Transverse colon (tissue), 4 donors: Measurements from ENCODE around the gene FANCL. TPM values are rescaled to one million over a fixed set of nuclear protein-coding genes. Genes with fewer than 3 reads are reported as not detected.
"Not testable (repeated sequence)": the region's sequence is repeated elsewhere in the genome, so short reads cannot be mapped to it uniquely, and the experiment has no call there.

Experiments
- DNase-seq: peaks from one replicate; pipeline ENCODE4 v3.0.0-alpha.2; 2019
- H3K27ac ChIP-seq, 4 donors: fragments of 200-600 bp; sonication (generic); 2 replicates each; pipeline ENCODE4 v1.5.1; 2016 to 2018; ENCODE audit warnings: inconsistent platforms in 4 of 4
- H3K27me3 ChIP-seq: fragments of 200-600 bp; sonication (generic); 2 replicates; pipeline ENCODE4 v1.5.1; 2017; ENCODE audit warnings: inconsistent platforms
- H3K36me3 ChIP-seq, 4 donors: fragments of 200-600 bp; sonication (generic); 2 replicates each; pipeline ENCODE4 v1.5.1; 2017 to 2019; ENCODE audit warnings: inconsistent platforms in 4 of 4
- H3K4me1 ChIP-seq, 4 donors: fragments of 200-600 bp; sonication (generic); 2 replicates each; pipeline ENCODE4 v1.5.1; 2017 to 2020; ENCODE audit warnings: inconsistent platforms in 4 of 4
- H3K4me3 ChIP-seq, 4 donors: fragments of 200-600 bp; sonication (generic); 1 replicate in 1 of 4; 2 replicates in 3 of 4; pipeline versions ENCODE4 v1.5.1 to v1.6.1; 2017 to 2019; ENCODE audit warnings: inconsistent platforms in 4 of 4
- H3K9me3 ChIP-seq, 2 donors: fragments of 200-600 bp; sonication (generic); 2 replicates each; pipeline ENCODE4 v1.5.1; 2017 to 2019; ENCODE audit warnings: inconsistent platforms in 2 of 2
- CTCF ChIP-seq, 5 experiments: fragments of 200-600 bp in 3 of 5; fragments of 450-650 bp in 2 of 5; sonication (generic) in 3 of 5; IDR thresholded peaks; 1 replicate in 2 of 5; 2 replicates in 3 of 5; pipeline ENCODE4 v1.5.1; 2016 to 2017; ENCODE audit warnings: antibody characterized with exemption in 5 of 5, inconsistent platforms in 3 of 5, mild to moderate bottlenecking in 2 of 5, moderate library complexity in 1 of 5
- EP300 ChIP-seq: sonication (generic); formaldehyde crosslinking; IDR thresholded peaks from one replicate; pipeline ENCODE4 v1.6.1; 2017; ENCODE audit warnings: antibody characterized with exemption, low read depth
- POLR2A ChIP-seq: fragments of 450-650 bp; IDR thresholded peaks from one replicate; pipeline ENCODE4 v1.6.1; 2016; ENCODE audit warnings: antibody characterized with exemption, mild to moderate bottlenecking, moderate library complexity
- POLR2AphosphoS5 ChIP-seq, 3 donors: sonication (generic); formaldehyde crosslinking; IDR thresholded peaks; one replicate each; pipeline ENCODE4 v1.6.1; 2016; ENCODE audit warnings: antibody characterized with exemption in 3 of 3
- WGBS, 2 donors: methylation state at CpG; one replicate each; pipeline ENCODE4 v1.1.5; 2018; ENCODE audit warnings: low coverage in 1 of 2; 5-methylcytosine and 5-hydroxymethylcytosine counted together
- in situ Hi-C, 4 donors: fragments of 200-750 bp; cut with MboI; loops; one replicate each; pipeline versions ENCODE4 v1.15.0 to v1.15.1; 2017; ENCODE audit warnings: low sequenced_read_pairs in 3 of 4, low pct_ligation_motif_present in 1 of 4, low pct_unique_long_range_greater_than_20kb in 1 of 4
- intact Hi-C: fragments of 100-400 bp; cut with DNase I; formaldehyde crosslinking; loops from one replicate; pipeline ENCODE4 v1.15.1; 2023; ENCODE audit warnings: low total_unique reads
- total RNA-seq, 4 donors: library from RNA; depleted of rRNA; stranded (reverse); fragments of >200 nt; gene quantifications; one replicate each; pipeline ENCODE4 v1.1.0, GENCODE V29; 2016

Gene FANCL
- total RNA-seq, result 10 to 100 TPM; 11.2 to 33.4 (median 25.6) TPM

GRCh38 chr2:58240670-58241545 lies at the start of gene FANCL:
Gene FANCL, minus strand, starts transcription at chr2:58241325. Its CDS starts 12 bp downstream, at chr2:58241313.
- DNase-seq, result peak; percentile 93
- Histone ChIP-seq H3K36me3 (no peaks in the 10 kb centered on the region), H3K27ac (peak within 1 kb of the TSS; percentile 84 to 91 (median 88)), H3K4me1 (peaks cover 0 to 18% (median 7%) of the 10 kb centered on the region in 4 donors), H3K27me3 (peaks cover 5% of the 10 kb centered on the region), H3K4me3 (peak within 1 kb of the TSS; percentile 53 to 95 (median 86)), H3K9me3 (no peaks in the 10 kb centered on the region)
- TF ChIP-seq CTCF (IDR thresholded peaks at IDR 0.05) (no peak), POLR2AphosphoS5 (IDR thresholded peaks at IDR 0.05) (peak in 2 of 3 donors; percentile 34 to 60), POLR2A (peak; percentile 58), EP300 (no peak)
- intact Hi-C loops, result no loop called here
- in situ Hi-C loops, result no loop called here
- WGBS, 2 donors, result 0% methylated on average over 35 to 56 of the region's 59 CpGs

- Histone ChIP-seq H3K27me3 (no peaks in the 10 kb centered on the region), H3K36me3 (no peaks in the 10 kb centered on the region), H3K4me1 (no peaks in the 10 kb centered on the region), H3K27ac (no peak overlapping the region), H3K4me3 (no peak overlapping the region), H3K9me3 (no peaks in the 10 kb centered on the region)
- WGBS, 2 donors, result 69 to 84% methylated on average over 3 of the region's 3 CpGs
- in situ Hi-C loops, result no loop called here
- TF ChIP-seq POLR2A (no peak), CTCF (IDR thresholded peaks at IDR 0.05) (no peak), EP300 (no peak), POLR2AphosphoS5 (IDR thresholded peaks at IDR 0.05) (no peak)
- intact Hi-C loops, result no loop called here
- no peak for DNase-seq
These were observed 47.9 kb upstream of the FANCL start for GRCh38 chr2:58289029-58289428.

- no peak overlapping the region for H3K27ac ChIP-seq
- DNase-seq, result no peak
- H3K36me3 ChIP-seq, result no peaks in the 10 kb centered on the region
- H3K4me3 ChIP-seq, result no peak overlapping the region
- no peaks in the 10 kb centered on the region for H3K4me1 ChIP-seq
- H3K27me3 ChIP-seq, result no peaks in the 10 kb centered on the region
- in situ Hi-C loops, result no loop called here
- intact Hi-C loops, result no loop called here
- no peaks in the 10 kb centered on the region for H3K9me3 ChIP-seq
- TF ChIP-seq POLR2A (no peak), EP300 (no peak), CTCF (IDR thresholded peaks at IDR 0.05) (no peak), POLR2AphosphoS5 (IDR thresholded peaks at IDR 0.05) (no peak)
These were observed 42.8 kb upstream of the FANCL start for GRCh38 chr2:58283931-58284330.

- H3K36me3 ChIP-seq, DNase-seq, H3K4me3 ChIP-seq, H3K27me3 ChIP-seq, H3K27ac ChIP-seq, intact Hi-C loops, H3K9me3 ChIP-seq, in situ Hi-C loops, H3K4me1 ChIP-seq: not testable (repeated sequence)
- WGBS, 2 donors, result 88% methylated on average over 3 of the region's 3 CpGs; no CpG with 5 or more reads in 1 of the 2 donors
These were observed 34.0 kb upstream of the FANCL start for GRCh38 chr2:58275144-58275543.
